Activated naive CD8-positive, alpha-beta T cell treated with anti-CD3 and anti-CD28 coated beads, Interleukin-2, amount 10 ng/mL, durations not matched to agents 7 days and 5 days (primary cell): ENCODE measurements around the gene HOXB8. TPM values are rescaled to one million over a fixed set of nuclear protein-coding genes. Genes with fewer than 3 reads are reported as not detected.

Source experiments
- ATAC-seq: fragments of 150-1000 bp; cut with Tn5 transposase; one replicate; pipeline ENCODE4 v1.10.0; 2021; ENCODE audit warnings: low read depth, moderate library complexity
- POLR2A ChIA-PET: fragments of 350-600 bp; sonication (Branson Sonifier 250); formaldehyde crosslinking; loops from one replicate; lab custom pipeline; 2021; ENCODE audit warnings: antibody characterized with exemption; lab: Charles Lee
- DNase-seq: peaks from one replicate; pipeline ENCODE4 v3.0.0; 2021
- H3K27ac Mint-ChIP-seq: one replicate; pipeline ENCODE4 v1.8.0; 2022; ENCODE audit warnings: mild to moderate bottlenecking, mixed read lengths
- H3K27me3 Mint-ChIP-seq: one replicate; pipeline ENCODE4 v1.8.0; 2022; ENCODE audit warnings: mild to moderate bottlenecking, moderate library complexity, mixed read lengths
- H3K36me3 Mint-ChIP-seq: one replicate; pipeline ENCODE4 v1.8.0; 2021; ENCODE audit warnings: mild to moderate bottlenecking, mixed read lengths
- H3K4me1 Mint-ChIP-seq: one replicate; pipeline ENCODE4 v1.8.0; 2021; ENCODE audit warnings: mixed read lengths
- H3K4me3 Mint-ChIP-seq: one replicate; pipeline ENCODE4 v1.8.0; 2022; ENCODE audit warnings: mild to moderate bottlenecking, moderate library complexity, mixed read lengths
- H3K9me3 Mint-ChIP-seq: one replicate; pipeline ENCODE4 v1.8.0; 2021; ENCODE audit warnings: mixed read lengths
- total RNA-seq, 2 experiments: library from RNA; stranded (reverse); gene quantifications; one replicate each; pipeline ENCODE4 v1.2.3, GENCODE V29; 2021

The HOXB8 gene
- total RNA-seq, 2 experiments from 2014 or later, result not detected

DNA sequence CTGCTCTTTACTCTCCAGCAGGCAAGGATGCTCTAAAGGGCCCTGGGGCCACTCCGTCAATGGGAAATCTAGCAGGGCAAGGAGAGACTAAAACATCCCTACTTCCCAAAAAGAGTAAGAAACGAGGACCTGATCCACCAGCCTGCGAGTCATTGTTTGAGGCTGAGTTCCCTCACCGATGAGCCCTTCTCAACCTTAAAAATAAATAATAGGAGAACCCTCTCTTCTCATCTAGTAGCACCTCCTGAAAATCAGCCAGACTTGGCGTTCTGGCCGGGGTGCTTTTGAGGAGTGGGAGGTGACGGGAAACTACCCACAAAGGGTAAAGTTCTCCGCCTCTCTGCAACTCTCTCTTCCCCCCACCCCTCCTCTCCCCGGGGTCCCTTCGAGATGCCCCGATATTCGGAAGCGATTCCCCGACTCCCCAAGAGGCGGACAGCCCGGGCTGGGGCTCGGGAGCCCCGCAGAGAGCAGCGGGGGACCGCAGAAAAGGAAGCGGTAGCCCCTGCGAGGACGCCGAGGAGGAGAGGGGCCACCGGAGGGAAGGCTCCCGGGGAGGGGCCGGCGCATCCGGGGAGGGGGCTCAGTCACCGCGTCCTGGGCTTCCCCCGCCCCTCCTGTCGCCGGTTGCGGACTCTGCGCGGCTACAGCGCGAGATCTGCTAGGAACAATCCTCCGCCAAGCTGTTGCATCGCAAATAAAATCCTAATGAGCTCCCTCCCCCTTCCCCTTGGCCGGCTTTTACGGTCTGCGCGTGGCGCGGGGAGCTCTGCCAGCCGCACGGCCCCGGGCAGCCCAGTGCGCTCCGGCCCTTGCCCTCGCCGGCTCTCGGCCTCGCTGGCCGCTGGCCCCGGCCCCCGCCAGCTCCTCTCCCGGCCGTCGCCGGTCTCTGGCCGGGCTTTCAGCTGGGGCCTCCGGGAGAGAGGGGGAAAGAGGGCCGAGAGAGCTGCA is 9.7 kb upstream of the HOXB8 start:
- POLR2A ChIA-PET, result interaction anchor here (1.9 kb wide), 2 partner anchors 11 kb away, joined by 5 to 6 read pairs; no protein-coding TSS in a partner anchor
- H3K36me3 Mint-ChIP-seq, result no peaks in the 10 kb centered on the region
- no peaks in the 10 kb centered on the region for H3K9me3 Mint-ChIP-seq
- DNase-seq, result peak; percentile 52
- no peak for ATAC-seq
- no peak overlapping the region for H3K27ac Mint-ChIP-seq
- H3K4me3 Mint-ChIP-seq, result peak overlapping the region; percentile 85
- peaks cover 85% of the 10 kb centered on the region for H3K27me3 Mint-ChIP-seq
- peaks cover 12% of the 10 kb centered on the region for H3K4me1 Mint-ChIP-seq

DNA sequence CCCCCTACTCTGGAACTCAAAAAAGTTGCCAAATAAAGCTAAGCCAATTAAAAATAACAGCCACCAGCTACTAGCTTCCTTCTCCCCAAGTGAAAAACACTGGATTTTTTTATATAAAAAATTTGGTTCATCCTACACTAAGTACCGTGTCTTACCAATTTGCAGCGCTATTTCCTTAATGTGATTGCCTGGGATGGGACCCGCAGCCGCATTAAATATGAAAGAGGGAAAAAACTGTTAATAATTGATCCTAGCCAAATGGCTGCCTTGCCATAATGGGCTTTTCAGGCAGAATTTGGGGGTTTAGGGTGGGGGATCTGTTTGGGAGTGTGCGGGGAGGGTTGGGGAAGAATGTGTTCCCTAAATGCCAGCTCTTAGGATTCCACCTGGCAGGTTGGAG is 9.0 kb upstream of the HOXB8 start:
- H3K9me3 Mint-ChIP-seq, result no peaks in the 10 kb centered on the region
- H3K36me3 Mint-ChIP-seq, result no peaks in the 10 kb centered on the region
- DNase-seq (no peak), ATAC-seq (no peak)
- POLR2A ChIA-PET, result no interaction called here
- peaks cover 13% of the 10 kb centered on the region for H3K4me1 Mint-ChIP-seq
- H3K4me3 Mint-ChIP-seq, result no peak overlapping the region
- no peak overlapping the region for H3K27ac Mint-ChIP-seq
- H3K27me3 Mint-ChIP-seq, result peaks cover 84% of the 10 kb centered on the region

DNA sequence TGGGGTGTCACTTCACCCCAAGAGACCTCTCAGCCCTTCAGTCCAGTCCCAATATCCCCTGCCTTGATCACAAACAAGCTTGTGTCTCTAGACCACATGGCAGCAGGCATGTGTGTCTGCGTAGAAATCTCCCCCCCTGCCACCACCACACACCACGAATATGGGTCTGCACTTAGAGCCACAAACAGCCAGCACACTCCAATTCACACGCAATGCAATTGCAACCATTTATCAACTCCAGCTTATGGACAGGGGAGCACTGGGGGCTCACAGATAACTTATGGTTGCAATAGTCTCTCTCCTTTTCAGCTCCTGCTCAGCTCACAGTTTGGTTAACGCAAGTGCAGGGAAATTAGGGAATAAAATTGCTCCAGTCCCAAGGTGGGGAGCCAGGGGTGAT is 8.5 kb upstream of the HOXB8 start:
- peaks cover 84% of the 10 kb centered on the region for H3K27me3 Mint-ChIP-seq
- DNase-seq (no peak), ATAC-seq (no peak)
- no peaks in the 10 kb centered on the region for H3K36me3 Mint-ChIP-seq
- H3K4me1 Mint-ChIP-seq, result peaks cover 15% of the 10 kb centered on the region
- H3K4me3 Mint-ChIP-seq, result no peak overlapping the region
- H3K9me3 Mint-ChIP-seq, result no peaks in the 10 kb centered on the region
- POLR2A ChIA-PET, result no interaction called here
- H3K27ac Mint-ChIP-seq, result no peak overlapping the region

DNA sequence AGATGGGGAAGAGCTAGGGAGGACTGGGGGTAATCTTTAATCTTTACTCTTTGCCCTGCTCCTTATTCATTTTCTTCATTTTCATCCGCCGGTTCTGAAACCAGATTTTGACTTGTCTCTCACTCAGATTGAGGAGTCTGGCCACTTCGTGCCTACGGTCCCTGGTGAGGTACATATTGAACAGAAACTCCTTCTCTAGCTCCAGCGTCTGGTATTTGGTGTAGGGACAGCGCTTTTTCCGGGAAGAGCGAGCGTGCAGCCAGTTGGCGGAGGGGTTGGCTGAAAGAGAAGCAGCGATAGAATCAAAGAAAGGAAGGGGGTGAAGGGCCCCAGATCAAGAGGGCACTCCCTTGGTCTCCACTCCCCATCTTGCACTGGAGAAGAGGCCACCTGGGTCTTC is 7.8 kb upstream of the HOXB8 start:
- ATAC-seq, result no peak
- H3K9me3 Mint-ChIP-seq, result no peaks in the 10 kb centered on the region
- H3K27ac Mint-ChIP-seq, result no peak overlapping the region
- H3K4me1 Mint-ChIP-seq, result peaks cover 19% of the 10 kb centered on the region
- no peak overlapping the region for H3K4me3 Mint-ChIP-seq
- POLR2A ChIA-PET, result no interaction called here
- DNase-seq, result no peak
- no peaks in the 10 kb centered on the region for H3K36me3 Mint-ChIP-seq
- H3K27me3 Mint-ChIP-seq, result peaks cover 84% of the 10 kb centered on the region

DNA sequence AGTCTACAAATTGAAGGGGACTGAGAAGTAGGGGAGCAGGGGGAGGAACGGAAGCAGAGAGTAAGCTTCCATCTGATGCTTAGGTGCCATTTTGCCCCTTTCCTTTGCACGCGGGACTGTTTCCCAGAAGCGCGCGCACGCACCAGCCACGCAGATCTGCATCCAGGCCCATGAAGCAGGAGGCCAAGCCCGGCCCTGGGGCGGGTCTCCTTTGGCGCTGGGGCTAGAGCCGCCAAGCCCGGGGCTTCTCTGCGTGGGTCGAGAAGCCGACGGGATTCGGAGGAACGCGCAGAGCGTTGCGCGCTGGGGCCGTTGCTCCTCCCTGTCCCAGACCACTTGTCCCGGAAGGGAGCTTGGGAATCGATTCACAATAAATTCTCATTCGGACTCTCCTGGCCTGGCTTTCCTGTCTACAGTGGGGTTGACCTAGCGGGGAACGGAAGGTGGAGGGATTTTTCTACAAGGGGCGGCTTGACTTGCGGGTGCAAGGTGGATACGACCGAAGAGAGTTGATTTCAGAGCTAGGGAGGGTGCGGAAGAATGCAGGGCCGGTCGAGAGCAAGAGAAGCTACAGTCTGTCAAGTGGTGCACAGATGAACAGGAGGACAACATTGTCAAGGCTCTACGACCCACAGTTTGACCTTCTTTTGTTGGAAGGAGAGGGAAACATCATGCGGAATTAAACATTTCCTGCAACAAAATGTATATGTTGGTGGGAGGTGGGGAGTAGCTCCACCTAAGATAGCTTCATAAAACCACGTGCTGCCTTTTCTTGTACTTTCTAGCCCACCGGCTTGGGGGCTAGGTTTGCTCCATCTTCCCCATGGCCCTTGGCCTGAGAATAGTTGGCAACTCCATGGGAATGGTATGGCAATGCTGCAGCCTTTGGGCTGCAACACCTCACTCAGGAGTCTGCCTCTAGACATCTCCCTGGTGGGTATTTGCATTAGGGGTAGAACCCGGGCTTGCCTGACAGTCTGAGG is 6.6 kb upstream of the HOXB8 start:
- DNase-seq (no peak), ATAC-seq (no peak)
- Mint-ChIP-seq H3K4me3 (no peak overlapping the region), H3K27ac (no peak overlapping the region), H3K36me3 (no peaks in the 10 kb centered on the region), H3K27me3 (peaks cover 84% of the 10 kb centered on the region), H3K4me1 (peaks cover 20% of the 10 kb centered on the region), H3K9me3 (no peaks in the 10 kb centered on the region)
- POLR2A ChIA-PET, result no interaction called here

DNA sequence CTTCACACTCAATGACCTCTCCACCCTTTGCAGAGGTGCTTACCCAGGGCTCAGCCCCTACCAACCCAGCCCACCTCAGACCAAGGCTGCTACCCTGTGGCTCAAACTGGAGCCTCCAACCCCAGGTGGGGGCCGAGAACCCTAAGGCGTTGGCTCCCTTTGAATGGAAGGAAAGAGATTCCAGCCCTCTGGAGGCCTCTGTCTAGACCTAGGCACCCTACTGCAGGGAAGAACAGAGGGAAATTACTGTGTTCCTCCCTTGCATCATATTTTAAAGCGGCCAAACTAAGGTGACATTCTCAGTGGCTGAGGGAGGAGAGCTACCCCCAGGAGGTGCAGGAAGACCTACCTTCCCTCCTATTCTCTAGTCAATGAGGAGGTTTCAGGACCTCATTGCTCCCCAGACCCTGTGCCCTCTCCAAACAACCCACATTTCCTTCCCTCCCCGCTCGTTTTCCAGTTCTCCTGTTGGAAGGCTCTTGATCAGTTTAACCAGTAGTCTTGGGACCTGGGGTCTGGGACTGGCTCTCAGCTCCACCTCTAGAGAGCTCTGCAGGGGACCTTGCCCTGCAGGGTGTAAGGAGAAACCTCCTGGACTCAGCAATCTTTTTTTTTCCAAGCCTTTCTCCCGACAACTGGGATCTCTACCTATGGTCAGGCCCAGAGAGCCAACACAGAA is 5.5 kb upstream of the HOXB8 start:
- no peak overlapping the region for H3K27ac Mint-ChIP-seq
- peaks cover 16% of the 10 kb centered on the region for H3K4me1 Mint-ChIP-seq
- POLR2A ChIA-PET, result interaction anchor here (0.6 kb wide), 1 partner anchor 577 kb away, joined by 3 read pairs; no protein-coding TSS in a partner anchor
- no peaks in the 10 kb centered on the region for H3K36me3 Mint-ChIP-seq
- no peak overlapping the region for H3K4me3 Mint-ChIP-seq
- H3K9me3 Mint-ChIP-seq, result no peaks in the 10 kb centered on the region
- no peak for DNase-seq
- no peak for ATAC-seq
- peaks cover 87% of the 10 kb centered on the region for H3K27me3 Mint-ChIP-seq

DNA sequence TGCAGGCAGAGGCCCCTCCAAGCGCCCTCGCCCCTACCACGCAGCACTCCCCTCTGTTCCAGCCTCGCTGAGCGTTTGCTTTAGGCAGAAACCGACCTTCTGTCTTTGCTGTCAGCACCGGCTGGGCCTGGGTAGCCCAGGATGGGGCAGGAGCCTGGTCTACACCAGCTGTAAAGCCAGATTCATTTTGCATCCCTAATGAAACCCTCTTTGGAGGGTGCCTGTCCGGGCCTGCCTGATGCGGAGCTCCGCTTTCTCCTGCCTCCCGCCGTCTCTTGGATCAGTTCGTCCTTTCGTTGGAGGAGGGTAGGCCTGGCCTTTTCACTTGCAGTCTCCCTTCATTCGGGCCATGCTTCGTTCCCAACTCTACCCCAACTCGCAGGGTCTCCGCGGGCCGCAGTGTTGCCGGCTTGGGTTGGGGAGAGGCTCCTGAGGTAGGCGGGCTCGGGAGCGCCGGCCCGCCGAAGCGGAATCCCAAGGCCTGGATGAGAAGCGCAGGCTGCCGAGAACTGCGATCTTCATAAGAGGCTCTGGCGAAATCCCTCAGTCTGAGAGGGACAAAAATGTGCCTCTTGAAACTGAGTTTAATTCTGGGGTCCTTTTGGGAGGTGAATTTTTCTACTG is 4.8 kb upstream of the HOXB8 start:
- H3K27ac Mint-ChIP-seq, result no peak overlapping the region
- H3K4me3 Mint-ChIP-seq, result peak overlapping the region; percentile 11
- H3K9me3 Mint-ChIP-seq, result no peaks in the 10 kb centered on the region
- peaks cover 16% of the 10 kb centered on the region for H3K4me1 Mint-ChIP-seq
- ATAC-seq (no peak), DNase-seq (no peak)
- POLR2A ChIA-PET, result interaction anchor here (0.6 kb wide), 1 partner anchor 576 kb away, joined by 3 read pairs; no protein-coding TSS in a partner anchor
- no peaks in the 10 kb centered on the region for H3K36me3 Mint-ChIP-seq
- peaks cover 90% of the 10 kb centered on the region for H3K27me3 Mint-ChIP-seq

DNA sequence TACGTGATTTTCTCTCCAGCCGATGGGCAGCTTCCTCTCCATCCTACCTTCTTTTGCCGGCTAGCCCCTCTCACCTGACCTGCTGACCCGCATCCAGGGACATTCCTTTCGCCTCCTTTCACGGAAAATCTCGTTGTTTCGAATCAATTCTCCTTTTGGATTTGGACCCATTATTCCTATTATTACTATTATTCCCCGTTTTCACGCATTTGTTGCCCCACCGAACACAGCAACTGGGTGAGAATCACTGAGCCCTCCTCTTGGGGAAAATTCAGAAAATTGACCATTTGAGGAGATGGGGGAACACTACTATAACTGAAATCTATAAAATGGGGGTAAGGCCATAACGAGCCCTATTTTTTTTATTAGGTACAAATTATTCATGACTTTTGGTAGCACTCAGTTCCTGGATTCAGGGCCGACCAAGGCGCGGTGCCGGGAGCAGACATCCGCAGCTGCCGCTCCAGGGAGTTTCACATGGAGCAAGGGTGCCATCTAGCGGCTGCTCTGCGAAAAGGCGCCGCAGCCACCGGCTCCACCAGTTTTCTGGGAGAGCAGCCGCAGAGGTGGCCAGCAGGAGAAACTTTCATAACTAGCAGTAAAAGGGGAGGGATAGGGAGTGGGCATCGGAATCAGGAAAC is 3.3 kb upstream of the HOXB8 start:
- no peak overlapping the region for H3K27ac Mint-ChIP-seq
- ATAC-seq (peak; percentile 69), DNase-seq (peak; percentile 84)
- H3K4me3 Mint-ChIP-seq, result peak overlapping the region; percentile 56
- no peaks in the 10 kb centered on the region for H3K9me3 Mint-ChIP-seq
- peaks cover 92% of the 10 kb centered on the region for H3K27me3 Mint-ChIP-seq
- no peaks in the 10 kb centered on the region for H3K36me3 Mint-ChIP-seq
- POLR2A ChIA-PET, result interaction anchor here (1.0 kb wide), 1 partner anchor 119 kb away, joined by 3 read pairs; no protein-coding TSS in a partner anchor
- peaks cover 22% of the 10 kb centered on the region for H3K4me1 Mint-ChIP-seq

DNA sequence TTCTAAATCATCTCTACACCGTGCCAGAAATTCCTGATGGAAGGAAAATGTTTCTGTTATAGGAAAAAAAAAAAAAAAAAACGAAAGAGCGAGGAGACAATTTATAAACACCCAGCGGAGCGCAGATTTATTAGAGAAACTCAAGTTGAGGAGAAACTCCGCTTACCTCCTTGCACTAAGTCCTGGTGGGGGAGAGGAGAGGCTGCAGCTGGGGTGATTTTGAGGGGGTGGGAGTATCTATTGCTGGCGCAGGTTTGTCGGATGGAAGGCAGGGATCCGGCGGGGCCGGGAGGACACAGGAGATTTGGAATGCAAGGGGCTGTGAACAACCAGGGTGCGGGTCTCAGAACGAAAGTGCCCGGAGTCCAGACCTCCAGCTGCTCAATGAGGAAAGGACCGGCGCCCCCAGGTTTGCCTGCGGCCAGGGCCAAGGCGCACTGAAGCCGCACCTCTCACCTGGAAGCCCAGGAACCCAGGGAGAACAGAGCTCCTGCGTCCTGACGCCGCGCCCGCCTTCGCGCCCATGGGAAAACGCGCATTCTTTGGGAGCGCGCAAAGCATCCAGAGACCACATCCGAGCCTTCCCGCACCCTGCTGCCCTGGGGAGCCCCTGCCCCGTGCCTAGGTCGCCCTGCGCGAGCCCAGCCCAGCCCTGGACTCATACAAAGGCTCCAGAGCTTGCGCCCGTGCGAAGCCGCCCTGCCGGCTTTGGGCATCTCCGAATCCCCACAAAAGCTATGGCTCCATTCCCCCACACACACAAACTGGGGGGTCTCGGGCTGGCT is 2.6 kb upstream of the HOXB8 start:
- POLR2A ChIA-PET, result interaction anchor here (1.0 kb wide), 1 partner anchor 120 kb away, joined by 3 read pairs; no protein-coding TSS in a partner anchor
- H3K4me3 Mint-ChIP-seq, result no peak overlapping the region

DNA sequence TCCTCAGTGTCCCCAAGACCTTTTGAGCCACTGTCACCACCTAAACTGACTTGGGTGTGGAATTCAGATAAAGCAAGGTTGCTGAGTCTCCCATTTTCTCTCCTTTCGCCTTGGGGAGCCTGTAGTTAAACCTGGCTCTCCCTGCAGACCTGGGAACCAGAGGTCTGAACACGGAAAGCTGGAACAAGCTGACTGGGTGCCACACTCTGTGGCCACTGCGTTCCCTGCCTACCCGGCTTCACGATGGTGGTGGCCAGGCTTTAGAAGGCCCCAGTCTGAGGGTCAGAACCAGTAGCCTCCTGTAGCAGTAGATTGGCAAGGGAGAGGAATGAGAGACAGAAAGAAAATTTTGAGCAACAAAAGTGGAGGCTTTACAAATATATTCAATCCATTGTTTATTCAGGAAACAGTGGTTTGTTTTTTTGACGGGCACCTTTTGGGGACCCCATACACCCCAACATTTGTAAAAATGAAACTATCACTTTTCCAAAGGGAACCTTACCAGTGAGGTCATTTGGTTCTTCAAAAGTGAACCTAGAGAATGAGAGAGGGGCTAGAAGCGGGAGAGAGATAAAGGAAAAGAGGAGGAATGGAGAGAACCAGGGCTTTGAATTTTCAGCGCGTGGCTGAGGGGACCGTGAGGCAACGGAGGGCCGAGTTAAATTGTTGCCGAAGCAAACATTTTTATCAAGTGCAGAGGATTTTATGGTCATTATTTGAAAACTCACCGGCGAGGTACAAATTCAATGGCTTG is 1.8 kb upstream of the HOXB8 start:
- H3K4me1 Mint-ChIP-seq, result peaks cover 29% of the 10 kb centered on the region
- no peak for DNase-seq
- H3K27me3 Mint-ChIP-seq, result peaks cover 87% of the 10 kb centered on the region
- no peak overlapping the region for H3K4me3 Mint-ChIP-seq
- ATAC-seq, result no peak
- H3K36me3 Mint-ChIP-seq, result no peaks in the 10 kb centered on the region
- H3K27ac Mint-ChIP-seq, result no peak overlapping the region
- POLR2A ChIA-PET, result no interaction called here
- no peaks in the 10 kb centered on the region for H3K9me3 Mint-ChIP-seq

More for the DNA sequence above, 2.6 kb upstream of the HOXB8 start:
- H3K4me1 Mint-ChIP-seq, result peaks cover 26% of the 10 kb centered on the region
- H3K27ac Mint-ChIP-seq, result no peak overlapping the region
- ATAC-seq, result no peak
- no peak for DNase-seq
- no peaks in the 10 kb centered on the region for H3K9me3 Mint-ChIP-seq
- H3K36me3 Mint-ChIP-seq, result no peaks in the 10 kb centered on the region
- peaks cover 90% of the 10 kb centered on the region for H3K27me3 Mint-ChIP-seq
